ENCODE data around the gene RNF215. TPM values are rescaled to one million over a fixed set of nuclear protein-coding genes. Genes with fewer than 3 reads are reported as not detected.

RNF215 gene
- total RNA-seq, 1 experiment from 2014 or later, result 48.8 TPM

DNA sequence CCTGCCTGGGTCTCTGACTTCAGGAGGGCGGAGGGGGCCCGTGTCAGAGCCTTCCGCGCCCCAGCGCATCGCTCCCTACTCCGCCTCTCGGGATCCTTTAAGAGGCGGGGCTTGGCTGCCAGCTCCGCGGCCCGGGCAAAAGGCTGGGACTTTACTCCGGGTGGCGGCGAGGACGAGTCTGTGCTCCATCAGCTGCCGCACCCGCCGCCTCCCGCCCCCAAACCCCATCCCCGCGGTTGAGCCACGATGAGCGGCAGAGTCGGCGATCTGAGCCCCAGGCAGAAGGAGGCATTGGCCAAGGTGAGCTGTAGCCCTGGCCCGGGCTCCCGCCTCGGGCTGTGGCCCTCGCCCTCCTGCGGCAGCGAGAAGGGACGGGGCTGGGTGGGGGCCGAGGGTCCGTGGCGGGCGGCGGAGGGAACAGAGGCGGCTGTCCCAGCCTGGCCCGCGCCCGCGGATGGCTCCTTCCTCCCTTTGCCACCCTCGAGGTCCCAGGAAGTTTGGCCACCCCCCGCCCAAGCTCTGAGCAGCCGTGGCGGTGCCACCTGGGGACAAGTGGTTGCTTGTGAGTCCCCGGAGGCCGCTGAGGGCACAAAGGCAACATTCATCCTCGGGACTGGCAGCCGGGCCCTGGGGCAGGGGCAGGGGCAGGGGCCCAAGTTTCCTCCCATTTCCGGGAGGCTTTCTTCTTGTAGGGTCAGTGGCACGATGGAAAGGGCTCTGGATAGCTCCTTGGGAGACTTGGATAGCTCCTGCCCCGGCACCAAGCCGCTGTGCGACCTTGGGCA, 9.9 kb upstream of the RNF215 start, which contains the start of gene SEC14L2:
SEC14L2 (plus strand) TSS at position 148 of the 785 bp plus-strand sequence; CDS start at position 247, 99 bp downstream.
- no peaks in the 10 kb centered on the region for H3K9me3 Mint-ChIP-seq (ENCODE audit: low read depth, unreplicated experiment)
- TF ChIP-seq, protein P1, sequence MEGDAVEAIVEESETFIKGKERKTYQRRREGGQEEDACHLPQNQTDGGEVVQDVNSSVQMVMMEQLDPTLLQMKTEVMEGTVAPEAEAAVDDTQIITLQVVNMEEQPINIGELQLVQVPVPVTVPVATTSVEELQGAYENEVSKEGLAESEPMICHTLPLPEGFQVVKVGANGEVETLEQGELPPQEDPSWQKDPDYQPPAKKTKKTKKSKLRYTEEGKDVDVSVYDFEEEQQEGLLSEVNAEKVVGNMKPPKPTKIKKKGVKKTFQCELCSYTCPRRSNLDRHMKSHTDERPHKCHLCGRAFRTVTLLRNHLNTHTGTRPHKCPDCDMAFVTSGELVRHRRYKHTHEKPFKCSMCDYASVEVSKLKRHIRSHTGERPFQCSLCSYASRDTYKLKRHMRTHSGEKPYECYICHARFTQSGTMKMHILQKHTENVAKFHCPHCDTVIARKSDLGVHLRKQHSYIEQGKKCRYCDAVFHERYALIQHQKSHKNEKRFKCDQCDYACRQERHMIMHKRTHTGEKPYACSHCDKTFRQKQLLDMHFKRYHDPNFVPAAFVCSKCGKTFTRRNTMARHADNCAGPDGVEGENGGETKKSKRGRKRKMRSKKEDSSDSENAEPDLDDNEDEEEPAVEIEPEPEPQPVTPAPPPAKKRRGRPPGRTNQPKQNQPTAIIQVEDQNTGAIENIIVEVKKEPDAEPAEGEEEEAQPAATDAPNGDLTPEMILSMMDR (IDR thresholded peaks at IDR 0.05; ENCODE audit: unreplicated experiment), result no peak
- CTCF ChIA-PET, result interaction anchor here (0.8 to 3.2 kb wide), 8 partner anchors 10 to 358 kb away, joined by 3 to 12 read pairs (median 4); no protein-coding TSS in a partner anchor
- peak within 1 kb of the TSS; percentile 90 for H3K4me3 Mint-ChIP-seq (ENCODE audit: low read depth, unreplicated experiment)
- H3K4me1 Mint-ChIP-seq (ENCODE audit: low read depth, unreplicated experiment), result peaks cover 21% of the 10 kb centered on the region
- DNase-seq, result peak; percentile 76
- BruUV-seq (replicated peaks), result TSS peak; percentile 66
- no peaks in the 10 kb centered on the region for H3K27me3 Mint-ChIP-seq (ENCODE audit: unreplicated experiment)
- H3K27ac Mint-ChIP-seq (ENCODE audit: unreplicated experiment), result peak within 1 kb of the TSS; percentile 67
- intact Hi-C loops (cut with micrococcal nuclease; ENCODE audit: unreplicated experiment), result loop anchor here (2.0 to 10.0 kb wide), 2 partner anchors 26 to 88 kb away; no protein-coding TSS in a partner anchor
- H3K36me3 Mint-ChIP-seq (ENCODE audit: insufficient read depth, unreplicated experiment), result peaks cover 45% of the 10 kb centered on the region

DNA sequence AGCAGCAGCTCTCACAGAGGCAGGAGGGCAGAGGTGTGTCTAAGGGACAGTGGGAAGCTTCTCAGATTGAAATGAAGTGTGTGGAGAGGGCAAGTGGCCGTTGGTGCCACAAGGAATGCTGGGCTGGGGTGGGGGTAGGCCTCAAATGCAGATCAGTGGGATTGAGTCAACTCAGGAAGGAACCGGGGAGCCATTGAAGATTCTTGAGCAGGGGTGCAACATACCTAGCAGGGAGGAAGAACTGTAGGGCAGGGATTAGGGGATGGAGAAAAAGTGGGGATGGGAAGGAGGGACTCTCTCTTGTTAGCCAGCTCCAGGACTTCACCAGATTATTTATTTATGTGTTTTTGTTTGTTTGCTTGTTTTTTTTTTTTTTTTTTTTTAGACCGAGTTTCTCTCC, 6.7 kb upstream of the RNF215 start:
- no peak overlapping the region for H3K27ac Mint-ChIP-seq (ENCODE audit: unreplicated experiment)
- no TSS peak for BruUV-seq (replicated peaks)
- H3K4me3 Mint-ChIP-seq (ENCODE audit: low read depth, unreplicated experiment), result no peak overlapping the region
- TF ChIP-seq, protein P1 (IDR thresholded peaks at IDR 0.05; ENCODE audit: unreplicated experiment), result no peak
- DNase-seq, result no peak
- CTCF ChIA-PET, result no interaction called here
- intact Hi-C loops (cut with micrococcal nuclease; ENCODE audit: unreplicated experiment), result loop anchor here (10.0 kb wide), 1 partner anchor 91 kb away; no protein-coding TSS in a partner anchor
- peaks cover 34% of the 10 kb centered on the region for H3K36me3 Mint-ChIP-seq (ENCODE audit: insufficient read depth, unreplicated experiment)
- no peaks in the 10 kb centered on the region for H3K27me3 Mint-ChIP-seq (ENCODE audit: unreplicated experiment)
- peaks cover 22% of the 10 kb centered on the region for H3K4me1 Mint-ChIP-seq (ENCODE audit: low read depth, unreplicated experiment)
- H3K9me3 Mint-ChIP-seq (ENCODE audit: low read depth, unreplicated experiment), result no peaks in the 10 kb centered on the region

GRCh38 chr22:30393322-30393680, 6.1 kb upstream of the RNF215 start:
- Mint-ChIP-seq H3K27ac (ENCODE audit: unreplicated experiment) (no peak overlapping the region), H3K36me3 (ENCODE audit: insufficient read depth, unreplicated experiment) (peaks cover 28% of the 10 kb centered on the region), H3K4me1 (ENCODE audit: low read depth, unreplicated experiment) (peaks cover 17% of the 10 kb centered on the region), H3K4me3 (ENCODE audit: low read depth, unreplicated experiment) (no peak overlapping the region), H3K27me3 (ENCODE audit: unreplicated experiment) (no peaks in the 10 kb centered on the region), H3K9me3 (ENCODE audit: low read depth, unreplicated experiment) (no peaks in the 10 kb centered on the region)
- CTCF ChIA-PET, result interaction anchor here (0.5 kb wide), 1 partner anchor 8 kb away, joined by 3 read pairs; no protein-coding TSS in a partner anchor
- intact Hi-C loops (cut with micrococcal nuclease; ENCODE audit: unreplicated experiment), result loop anchor here (10.0 kb wide), 1 partner anchor 92 kb away; no protein-coding TSS in a partner anchor
- BruUV-seq (replicated peaks), result no TSS peak
- DNase-seq, result no peak
- TF ChIP-seq, protein P1 (IDR thresholded peaks at IDR 0.05; ENCODE audit: unreplicated experiment), result no peak

- intact Hi-C loops (cut with micrococcal nuclease; ENCODE audit: unreplicated experiment), result loop anchor here (10.0 kb wide), 1 partner anchor 92 kb away; no protein-coding TSS in a partner anchor
- no peaks in the 10 kb centered on the region for H3K27me3 Mint-ChIP-seq (ENCODE audit: unreplicated experiment)
- peaks cover 11% of the 10 kb centered on the region for H3K4me1 Mint-ChIP-seq (ENCODE audit: low read depth, unreplicated experiment)
- TF ChIP-seq, protein P1 (IDR thresholded peaks at IDR 0.05; ENCODE audit: unreplicated experiment), result no peak
- DNase-seq, result no peak
- BruUV-seq (replicated peaks), result no TSS peak
- H3K9me3 Mint-ChIP-seq (ENCODE audit: low read depth, unreplicated experiment), result no peaks in the 10 kb centered on the region
- peaks cover 23% of the 10 kb centered on the region for H3K36me3 Mint-ChIP-seq (ENCODE audit: insufficient read depth, unreplicated experiment)
- H3K4me3 Mint-ChIP-seq (ENCODE audit: low read depth, unreplicated experiment), result no peak overlapping the region
- CTCF ChIA-PET, result interaction anchor here (0.5 kb wide), 1 partner anchor 8 kb away, joined by 3 read pairs; no protein-coding TSS in a partner anchor
- H3K27ac Mint-ChIP-seq (ENCODE audit: unreplicated experiment), result no peak overlapping the region
These were observed 5.6 kb upstream of the RNF215 start for GRCh38 chr22:30392661-30393321.

Data from Calu3 (cell line).